LNCAP (cell line): ENCODE measurements around the gene ACAD11.

Experiments
- CTCF ChIP-seq: fragments of 450-650 bp; IDR thresholded peaks from 2 replicates; pipeline ENCODE4 v1.5.1; 2017; ENCODE audit warnings: mild to moderate bottlenecking

ACAD11 gene

DNA sequence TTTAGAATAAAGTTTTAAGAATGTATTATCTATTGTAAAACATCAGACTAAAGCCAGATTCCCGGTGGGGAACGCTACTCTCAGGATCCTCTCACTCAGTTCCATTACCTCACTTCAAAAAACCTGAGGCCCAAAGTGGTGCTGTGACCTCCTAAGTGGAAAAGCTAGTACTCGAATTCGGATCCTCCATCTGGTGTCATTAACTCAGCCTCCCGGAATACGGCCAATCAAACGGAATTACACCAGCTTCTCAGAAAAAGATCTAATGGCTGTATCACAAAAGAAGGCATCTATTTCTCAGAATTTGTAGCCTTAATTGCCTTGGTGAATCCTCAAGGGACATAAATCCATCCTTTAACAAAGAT, 627 bp downstream of the ACAD11 start:
- TF ChIP-seq CTCF: no peak

- TF ChIP-seq CTCF: no peak
These were observed 1.5 kb downstream of the ACAD11 start for GRCh38 chr3:132657869-132658747.

DNA sequence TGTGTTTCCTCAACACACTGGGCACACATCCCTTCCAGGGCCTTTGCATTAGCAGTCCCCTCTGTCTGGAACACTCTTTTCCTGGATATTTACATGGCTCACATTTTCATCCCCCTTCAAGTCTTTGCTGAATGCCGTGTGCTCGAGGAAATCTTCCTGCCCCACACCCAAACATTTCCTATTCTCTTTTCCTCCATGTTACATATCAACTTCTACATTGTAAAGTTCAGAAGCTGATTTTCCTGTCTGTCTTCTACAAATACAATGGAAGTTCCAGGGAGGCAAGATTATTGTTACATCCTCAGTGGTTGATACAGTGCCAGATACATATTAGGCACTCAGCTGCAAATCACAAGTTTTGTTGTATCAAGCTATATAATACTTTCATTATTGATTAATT, 4.1 kb downstream of the ACAD11 start:
- TF ChIP-seq CTCF: no peak

- no peak for TF ChIP-seq CTCF
These were observed 4.9 kb downstream of the ACAD11 start for GRCh38 chr3:132654721-132655120.

- no peak for TF ChIP-seq CTCF
These were observed 5.4 kb downstream of the ACAD11 start for GRCh38 chr3:132654190-132654589.

DNA sequence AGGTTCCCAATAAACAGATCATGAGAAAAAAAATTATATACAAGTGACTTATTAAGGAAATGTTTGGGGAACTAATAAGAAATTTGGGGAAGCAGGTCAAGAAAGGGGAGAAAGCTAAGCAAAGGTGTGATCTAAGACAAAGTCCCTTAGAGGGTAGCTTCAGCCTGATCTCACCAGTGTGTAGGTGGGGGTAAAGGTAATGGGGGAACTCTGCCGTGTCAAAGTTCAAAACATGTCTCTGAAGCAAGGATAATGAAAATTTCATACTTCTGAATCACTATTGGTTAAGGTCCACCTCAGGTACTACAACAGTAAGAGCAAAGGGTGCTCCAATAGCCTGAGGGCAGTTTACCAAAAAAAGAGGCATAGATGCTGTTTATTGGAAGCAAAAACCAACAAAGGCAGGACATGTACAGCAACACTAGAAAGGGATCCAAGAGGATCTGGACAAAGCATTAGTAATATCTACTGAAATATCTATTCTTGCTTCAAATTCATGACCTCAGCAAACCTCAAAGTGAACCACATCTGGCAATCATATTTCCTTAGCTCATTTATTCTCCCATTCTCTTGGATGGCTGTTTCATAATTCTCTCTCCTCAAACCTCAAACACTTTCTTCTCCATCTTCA, 6.9 kb downstream of the ACAD11 start:
- no peak for TF ChIP-seq CTCF

- no peak for TF ChIP-seq CTCF
These were observed 9.5 kb downstream of the ACAD11 start for GRCh38 chr3:132650153-132650552.
